Neuronal stem cell (in vitro differentiated cells): ENCODE data around the gene ACO1.

Experiments used
- DNase-seq: peaks from one replicate; pipeline ENCODE4 v3.0.0-alpha.2; 2013; ENCODE audit warnings: low spot score
- H2AFZ ChIP-seq: one replicate; pipeline ENCODE4 v1.6.1; 2013; ENCODE audit warnings: mild to moderate bottlenecking, low read length, inconsistent platforms
- H2AK5ac ChIP-seq: 2 replicates; pipeline ENCODE4 v1.6.1; 2013; ENCODE audit warnings: low read depth, mild to moderate bottlenecking, inconsistent platforms, low read length, moderate library complexity, mixed read lengths
- H2BK120ac ChIP-seq: 2 replicates; pipeline ENCODE4 v1.6.1; 2013; ENCODE audit warnings: low read depth, mild to moderate bottlenecking, inconsistent platforms, low read length, moderate library complexity, mixed read lengths
- H2BK12ac ChIP-seq: one replicate; pipeline ENCODE4 v1.6.1; 2013; ENCODE audit warnings: low read length, inconsistent platforms
- H2BK15ac ChIP-seq: 2 replicates; pipeline ENCODE4 v1.6.1; 2013; ENCODE audit warnings: mild to moderate bottlenecking, low read length, inconsistent platforms, mixed read lengths
- H2BK5ac ChIP-seq: one replicate; pipeline ENCODE4 v1.6.1; 2013; ENCODE audit warnings: inconsistent platforms, mild to moderate bottlenecking, low read length, moderate library complexity
- H3K14ac ChIP-seq: one replicate; pipeline ENCODE4 v1.6.1; 2013; ENCODE audit warnings: low read length, inconsistent platforms
- H3K18ac ChIP-seq: 2 replicates; pipeline ENCODE4 v1.6.1; 2013; ENCODE audit warnings: low read length, inconsistent platforms
- H3K23ac ChIP-seq: 2 replicates; pipeline ENCODE4 v1.6.1; 2013; ENCODE audit warnings: low read depth, mild to moderate bottlenecking, mixed read lengths, low read length, inconsistent platforms; ENCODE audit not compliant: poor library complexity
- H3K27ac ChIP-seq: replicated peaks from 3 replicates; pipeline ENCODE4 v1.5.1; 2013; ENCODE audit warnings: low read length, inconsistent platforms
- H3K27me3 ChIP-seq, 3 experiments: 2 replicates each; pipeline ENCODE4 v1.6.1; 2013; ENCODE audit warnings: low read length in 3 of 3, mild to moderate bottlenecking in 2 of 3, inconsistent platforms in 1 of 3, low read depth in 1 of 3, mixed read lengths in 1 of 3, moderate library complexity in 1 of 3; ENCODE audit not compliant: control insufficient read depth in 3 of 3, insufficient read depth in 3 of 3
- H3K36me3 ChIP-seq, 2 donors: replicated peaks in 1 of 2; 2 replicates each; pipeline ENCODE4 v1.6.1; 2013; ENCODE audit warnings: low read length in 2 of 2; ENCODE audit not compliant: control insufficient read depth in 2 of 2, insufficient read depth in 2 of 2
- H3K4ac ChIP-seq: 2 replicates; pipeline ENCODE4 v1.6.1; 2013; ENCODE audit warnings: inconsistent platforms, mild to moderate bottlenecking, low read length, moderate library complexity
- H3K4me1 ChIP-seq, 2 donors: 1 replicate in 1 of 2; 2 replicates in 1 of 2; pipeline ENCODE4 v1.6.1; 2013; ENCODE audit warnings: low read length in 2 of 2, low read depth in 1 of 2; ENCODE audit not compliant: control insufficient read depth in 2 of 2, insufficient read depth in 1 of 2
- H3K4me2 ChIP-seq: one replicate; pipeline ENCODE4 v1.6.1; 2013; ENCODE audit warnings: mild to moderate bottlenecking, low read length, inconsistent platforms; ENCODE audit not compliant: insufficient read depth, poor library complexity, severe bottlenecking
- H3K4me3 ChIP-seq, 2 donors: 2 replicates each; pipeline ENCODE4 v1.5.1; 2013; ENCODE audit warnings: low read length in 2 of 2, mild to moderate bottlenecking in 2 of 2, inconsistent platforms in 1 of 2, moderate library complexity in 1 of 2
- H3K79me1 ChIP-seq: one replicate; pipeline ENCODE4 v1.6.1; 2013; ENCODE audit warnings: low read depth, mild to moderate bottlenecking, inconsistent platforms, low read length, moderate library complexity
- H3K9ac ChIP-seq: one replicate; pipeline ENCODE4 v1.6.1; 2013; ENCODE audit warnings: mild to moderate bottlenecking, low read depth, low read length, inconsistent platforms; ENCODE audit not compliant: poor library complexity
- H3K9me3 ChIP-seq, 2 donors: replicated peaks in 1 of 2; 2 replicates each; pipeline versions ENCODE3 to v1.6.1; 2013; ENCODE audit warnings: low read length in 2 of 2, mild to moderate bottlenecking in 2 of 2, inconsistent platforms in 1 of 2, low read depth in 1 of 2, mixed read lengths in 1 of 2, moderate library complexity in 1 of 2; ENCODE audit not compliant: control insufficient read depth in 2 of 2, insufficient read depth in 1 of 2
- H4K8ac ChIP-seq: one replicate; pipeline ENCODE4 v1.6.1; 2013; ENCODE audit warnings: low read depth, mild to moderate bottlenecking, inconsistent platforms, low read length, moderate library complexity
- H4K91ac ChIP-seq: one replicate; pipeline ENCODE4 v1.6.1; 2013; ENCODE audit warnings: low read length, low read depth, mild to moderate bottlenecking, inconsistent platforms; ENCODE audit not compliant: poor library complexity
- WGBS, 2 donors: extraction: QIAGEN DNeasy Blood & Tissue Kit; methylation state at CpG; one replicate each; pipeline ENCODE4 v1.1.7; 2013; ENCODE audit warnings: missing lambda C conversion rate in 2 of 2, mixed read lengths in 1 of 2; ENCODE audit not compliant: insufficient read length in 2 of 2, insufficient replicate concordance in 1 of 2; ENCODE audit errors: extremely low coverage in 2 of 2; 5-methylcytosine and 5-hydroxymethylcytosine counted together

The ACO1 gene

GRCh38 chr9:32472344-32472743, 87.9 kb downstream of the ACO1 start:
- no CpG with 5 or more reads among the region's 3 CpGs for WGBS, 2 donors
- Histone ChIP-seq H3K79me1 (no peaks in the 10 kb centered on the region), H3K9me3 (no peaks in the 10 kb centered on the region), H3K36me3 (peaks cover 0 to 18% of the 10 kb centered on the region in 2 donors), H4K8ac (no peak overlapping the region), H3K4me2 (no peak overlapping the region), H3K27ac (no peak overlapping the region), H3K23ac (no peak overlapping the region), H2BK120ac (no peak overlapping the region), H3K4ac (no peak overlapping the region), H2AFZ (no peak overlapping the region), H3K18ac (no peak overlapping the region), H2BK15ac (no peak overlapping the region), H3K4me3 (no peak overlapping the region), H2AK5ac (no peak overlapping the region), H3K27me3 (no peaks in the 10 kb centered on the region), H2BK5ac (no peak overlapping the region), H3K14ac (no peak overlapping the region), H2BK12ac (no peak overlapping the region), H4K91ac (no peak overlapping the region), H3K4me1 (no peaks in the 10 kb centered on the region), H3K9ac (no peak overlapping the region)
- no peak for DNase-seq

GRCh38 chr9:32483343-32483742, 98.9 kb downstream of the ACO1 start:
- WGBS, 2 donors, result no CpG with 5 or more reads among the region's 4 CpGs
- Histone ChIP-seq H2AFZ (no peak overlapping the region), H3K79me1 (no peaks in the 10 kb centered on the region), H3K36me3 (peaks cover 0 to 31% of the 10 kb centered on the region in 2 donors), H3K18ac (no peak overlapping the region), H2BK12ac (no peak overlapping the region), H3K4me2 (no peak overlapping the region), H3K4ac (no peak overlapping the region), H3K27ac (no peak overlapping the region), H3K4me3 (no peak overlapping the region), H2AK5ac (no peak overlapping the region), H2BK15ac (no peak overlapping the region), H3K27me3 (no peaks in the 10 kb centered on the region), H2BK120ac (no peak overlapping the region), H3K23ac (no peak overlapping the region), H3K4me1 (no peaks in the 10 kb centered on the region), H3K9me3 (no peaks in the 10 kb centered on the region), H3K14ac (no peak overlapping the region), H3K9ac (no peak overlapping the region), H4K91ac (no peak overlapping the region), H2BK5ac (no peak overlapping the region), H4K8ac (no peak overlapping the region)
- DNase-seq, result no peak

- no peak for DNase-seq
- Histone ChIP-seq H2BK15ac (no peak overlapping the region), H2BK12ac (no peak overlapping the region), H3K9ac (no peak overlapping the region), H4K91ac (no peak overlapping the region), H3K4me2 (no peak overlapping the region), H3K27me3 (no peaks in the 10 kb centered on the region), H3K18ac (no peak overlapping the region), H3K4me3 (no peak overlapping the region), H2AFZ (no peak overlapping the region), H3K27ac (no peak overlapping the region), H3K36me3 (peaks cover 0 to 24% of the 10 kb centered on the region in 2 donors), H3K4me1 (peaks cover 2 to 3% of the 10 kb centered on the region in 2 donors), H4K8ac (no peak overlapping the region), H3K79me1 (no peaks in the 10 kb centered on the region), H2BK5ac (no peak overlapping the region), H3K4ac (no peak overlapping the region), H2BK120ac (no peak overlapping the region), H3K14ac (no peak overlapping the region), H3K23ac (no peak overlapping the region), H2AK5ac (no peak overlapping the region), H3K9me3 (no peaks in the 10 kb centered on the region)
- whole genome bisulfite sequencing, 2 donors, result no CpG with 5 or more reads among the region's 2 CpGs
Observed at GRCh38 chr9:32486839-32487562, 102.6 kb downstream of the ACO1 start.

GRCh38 chr9:32487981-32488380, 103.5 kb downstream of the ACO1 start:
- Histone ChIP-seq H3K9ac (no peak overlapping the region), H3K27me3 (no peaks in the 10 kb centered on the region), H4K8ac (no peak overlapping the region), H2BK12ac (no peak overlapping the region), H3K23ac (no peak overlapping the region), H2BK120ac (no peak overlapping the region), H2BK5ac (no peak overlapping the region), H3K36me3 (peaks cover 0 to 21% of the 10 kb centered on the region in 2 donors), H2BK15ac (no peak overlapping the region), H4K91ac (no peak overlapping the region), H3K4ac (no peak overlapping the region), H3K18ac (no peak overlapping the region), H3K79me1 (no peaks in the 10 kb centered on the region), H3K9me3 (no peaks in the 10 kb centered on the region), H3K4me1 (peaks cover 2 to 3% of the 10 kb centered on the region in 2 donors), H3K4me3 (no peak overlapping the region), H2AFZ (no peak overlapping the region), H3K4me2 (no peak overlapping the region), H2AK5ac (no peak overlapping the region), H3K27ac (no peak overlapping the region), H3K14ac (no peak overlapping the region)
- WGBS, 2 donors, result no CpG with 5 or more reads among the region's 3 CpGs
- no peak for DNase-seq
